Aorta (tissue), 5 donors: ENCODE results near the gene GPBAR1. TPM values are rescaled to one million over a fixed set of nuclear protein-coding genes. Genes with fewer than 3 reads are reported as not detected.

Experiments
- ATAC-seq: fragments of 200-7000 bp; cut with Tn5 transposase; one replicate; pipeline ENCODE4 v1.9.1; 2022; ENCODE audit warnings: moderate library complexity; ENCODE audit not compliant: low FRiP score
- DNase-seq, 2 donors: peaks; one replicate each; pipeline ENCODE4 v3.0.0-alpha.2; 2020
- H3K27ac ChIP-seq, 2 donors: one replicate each; pipeline ENCODE4 v1.5.1; 2013; ENCODE audit warnings: low read length in 2 of 2, mild to moderate bottlenecking in 2 of 2, moderate library complexity in 2 of 2, control low read depth in 1 of 2, inconsistent platforms in 1 of 2, low read depth in 1 of 2
- H3K27me3 ChIP-seq, 2 donors: one replicate each; pipeline ENCODE4 v1.6.1; 2013; ENCODE audit warnings: control low read depth in 1 of 2, low read length in 1 of 2, mild to moderate bottlenecking in 1 of 2, moderate library complexity in 1 of 2; ENCODE audit not compliant: insufficient read depth in 2 of 2, control insufficient read depth in 1 of 2
- H3K36me3 ChIP-seq, 2 donors: one replicate each; pipeline ENCODE4 v1.6.1; 2013; ENCODE audit warnings: control low read depth in 1 of 2, low read length in 1 of 2, mild to moderate bottlenecking in 1 of 2; ENCODE audit not compliant: insufficient read depth in 2 of 2, control insufficient read depth in 1 of 2
- H3K4me1 ChIP-seq, 2 donors: one replicate each; pipeline ENCODE4 v1.6.1; 2013; ENCODE audit warnings: low read length in 2 of 2, control low read depth in 1 of 2, mild to moderate bottlenecking in 1 of 2, moderate library complexity in 1 of 2; ENCODE audit not compliant: insufficient read depth in 2 of 2, control insufficient read depth in 1 of 2
- H3K4me3 ChIP-seq, 2 donors: one replicate each; pipeline ENCODE4 v1.5.1; 2013; ENCODE audit warnings: low read length in 2 of 2, control low read depth in 1 of 2, mild to moderate bottlenecking in 1 of 2
- H3K9me3 ChIP-seq: one replicate; pipeline ENCODE4 v1.6.1; 2013; ENCODE audit warnings: mild to moderate bottlenecking, low read length; ENCODE audit not compliant: control insufficient read depth
- WGBS, 2 donors: extraction: QIAGEN DNeasy Blood & Tissue Kit; methylation state at CpG; one replicate each; pipeline ENCODE4 v1.1.7; 2013; 5-methylcytosine and 5-hydroxymethylcytosine counted together
- intact Hi-C, 2 donors: fragments of 100-400 bp; cut with DNase I; formaldehyde crosslinking; loops; one replicate each; pipeline versions ENCODE4 v1.14.2 to v1.15.0; 2022
- polyA plus RNA-seq, 2 donors: library from polyadenylated mRNA; stranded (reverse); fragments of 200-250 nt; gene quantifications; one replicate each; pipeline ENCODE4 v1.2.3, GENCODE V29; 2013
- total RNA-seq, 2 donors: library from RNA; stranded (reverse); fragmentation: NEBNext Ultra II Directional; extraction: Animal tissue kit (Norgen Biotek cat#: 25700); gene quantifications; one replicate each; pipeline ENCODE4 v1.2.1, GENCODE V29; 2021
- donor health status: healthy with polysubstance abuse.
- donor health status: Bipolar disorder and iron deficiency.
- donor health status: DM: no; HTN: no; CAD: no.
- donor health status: DM: no; HTN: no; CAD: no.
- donor health status: DM: yes; HTN: yes; CAD: no.

GPBAR1 gene
- total and polyA plus RNA-seq, 4 donors: 0.46 to 3.7 (median 2.4) TPM

GRCh38 chr2:218234521-218234920, 26.3 kb upstream of the GPBAR1 start:
- Histone ChIP-seq H3K27ac (no peak overlapping the region), H3K27me3 (no peaks in the 10 kb centered on the region), H3K36me3 (peaks cover 15 to 21% of the 10 kb centered on the region in 2 donors), H3K9me3 (no peaks in the 10 kb centered on the region), H3K4me1 (peaks cover 0 to 5% of the 10 kb centered on the region in 2 donors), H3K4me3 (no peak overlapping the region)
- DNase-seq (no peak), ATAC-seq (no peak)
- WGBS, 2 donors: 42 to 48% methylated on average over 3 of the region's 3 CpGs
- intact Hi-C loops: no loop called here

- no peaks in the 10 kb centered on the region for H3K9me3 ChIP-seq
- no peak overlapping the region for H3K4me3 ChIP-seq
- intact Hi-C loops: no loop called here
- no peak overlapping the region for H3K27ac ChIP-seq
- peaks cover 0 to 5% of the 10 kb centered on the region in 2 donors for H3K4me1 ChIP-seq
- H3K36me3 ChIP-seq: peaks cover 15 to 23% of the 10 kb centered on the region in 2 donors
- no peaks in the 10 kb centered on the region for H3K27me3 ChIP-seq
- ATAC-seq (no peak), DNase-seq (no peak)
- 96 to 97% methylated on average over 2 of the region's 2 CpGs for WGBS, 2 donors
These were observed 25.8 kb upstream of the GPBAR1 start for GRCh38 chr2:218235017-218235416.

- Histone ChIP-seq H3K27ac (no peak overlapping the region), H3K9me3 (no peaks in the 10 kb centered on the region), H3K27me3 (no peaks in the 10 kb centered on the region), H3K4me3 (no peak overlapping the region), H3K4me1 (peaks cover 0 to 2% of the 10 kb centered on the region in 2 donors), H3K36me3 (peaks cover 14 to 16% of the 10 kb centered on the region in 2 donors)
- WGBS, 2 donors: 83 to 86% methylated on average over 4 of the region's 4 CpGs
- ATAC-seq: no peak
- no peak for DNase-seq
- intact Hi-C loops: no loop called here
These were observed 24.0 kb upstream of the GPBAR1 start for GRCh38 chr2:218236829-218237228.

GRCh38 chr2:218238887-218239286, 21.9 kb upstream of the GPBAR1 start:
- 89 to 92% methylated on average over 1 of the region's 1 CpG for whole genome bisulfite sequencing, 2 donors
- DNase-seq (no peak), ATAC-seq (no peak)
- H3K4me3 ChIP-seq: no peak overlapping the region
- no peaks in the 10 kb centered on the region for H3K9me3 ChIP-seq
- no peaks in the 10 kb centered on the region for H3K27me3 ChIP-seq
- intact Hi-C loops: no loop called here
- no peak overlapping the region for H3K27ac ChIP-seq
- peaks cover 14% of the 10 kb centered on the region in 2 donors for H3K36me3 ChIP-seq
- H3K4me1 ChIP-seq: peaks cover 0 to 4% of the 10 kb centered on the region in 2 donors

- Histone ChIP-seq H3K36me3 (peaks cover 17 to 20% of the 10 kb centered on the region in 2 donors), H3K4me1 (peaks cover 0 to 4% of the 10 kb centered on the region in 2 donors), H3K27ac (no peak overlapping the region), H3K9me3 (no peaks in the 10 kb centered on the region), H3K27me3 (no peaks in the 10 kb centered on the region), H3K4me3 (no peak overlapping the region)
- 70 to 74% methylated on average over 1 of the region's 1 CpG for WGBS, 2 donors
- ATAC-seq (no peak), DNase-seq (no peak)
- intact Hi-C loops: no loop called here
These were observed 16.6 kb upstream of the GPBAR1 start for GRCh38 chr2:218244204-218244603.

- Histone ChIP-seq H3K27me3 (no peaks in the 10 kb centered on the region), H3K36me3 (peaks cover 16 to 22% of the 10 kb centered on the region in 2 donors), H3K9me3 (no peaks in the 10 kb centered on the region), H3K4me3 (no peak overlapping the region), H3K27ac (no peak overlapping the region), H3K4me1 (peaks cover 0 to 4% of the 10 kb centered on the region in 2 donors)
- no peak for ATAC-seq
- no peak for DNase-seq
- 94 to 97% methylated on average over 2 of the region's 2 CpGs for WGBS, 2 donors
- intact Hi-C loops: no loop called here
These were observed 16.1 kb upstream of the GPBAR1 start for GRCh38 chr2:218244665-218245064.

GRCh38 chr2:218245214-218245613, 15.6 kb upstream of the GPBAR1 start:
- ATAC-seq: no peak
- Histone ChIP-seq H3K4me3 (no peak overlapping the region), H3K27ac (no peak overlapping the region), H3K9me3 (no peaks in the 10 kb centered on the region), H3K36me3 (peaks cover 15 to 26% of the 10 kb centered on the region in 2 donors), H3K27me3 (no peaks in the 10 kb centered on the region), H3K4me1 (peaks cover 0 to 4% of the 10 kb centered on the region in 2 donors)
- DNase-seq: no peak
- intact Hi-C loops: no loop called here
- WGBS, 2 donors: 71 to 72% methylated on average over 5 of the region's 5 CpGs

- no peak overlapping the region for H3K4me3 ChIP-seq
- WGBS, 2 donors: 92 to 93% methylated on average over 13 of the region's 13 CpGs
- ATAC-seq (no peak), DNase-seq (no peak)
- no peaks in the 10 kb centered on the region for H3K9me3 ChIP-seq
- no peaks in the 10 kb centered on the region for H3K4me1 ChIP-seq
- H3K36me3 ChIP-seq: peaks cover 14 to 35% of the 10 kb centered on the region in 2 donors
- H3K27ac ChIP-seq: no peak overlapping the region
- intact Hi-C loops: no loop called here
- no peaks in the 10 kb centered on the region for H3K27me3 ChIP-seq
These were observed 11.1 kb upstream of the GPBAR1 start for GRCh38 chr2:218249691-218250090.

- Histone ChIP-seq H3K4me3 (no peak overlapping the region), H3K27me3 (no peaks in the 10 kb centered on the region), H3K9me3 (no peaks in the 10 kb centered on the region), H3K36me3 (peaks cover 12 to 27% of the 10 kb centered on the region in 2 donors), H3K27ac (no peak overlapping the region), H3K4me1 (no peaks in the 10 kb centered on the region)
- WGBS, 2 donors: 58 to 72% methylated on average over 7 of the region's 7 CpGs
- intact Hi-C loops: no loop called here
- DNase-seq: peak in 1 of 2 donors; percentile 24
- no peak for ATAC-seq
These were observed 8.1 kb upstream of the GPBAR1 start for GRCh38 chr2:218252509-218253231.
